Hypothalamus (tissue), 51 donors: ENCODE results near the gene MYO5B.
"Not testable (repeated sequence)": the region's sequence is repeated elsewhere in the genome, so short reads cannot be mapped to it uniquely, and the experiment has no call there.

ENCODE experiments used
- DNase-seq, 51 donors: peaks; one replicate each; lab custom pipeline; 2025; lab: John Stamatoyannopoulos, UW

Gene MYO5B

GRCh38 chr18:49814147-49814499 lies 380.8 kb downstream of the MYO5B start:
- peak in 25 of 51 donors; percentile 38 to 77 (median 61) for DNase-seq

DNA sequence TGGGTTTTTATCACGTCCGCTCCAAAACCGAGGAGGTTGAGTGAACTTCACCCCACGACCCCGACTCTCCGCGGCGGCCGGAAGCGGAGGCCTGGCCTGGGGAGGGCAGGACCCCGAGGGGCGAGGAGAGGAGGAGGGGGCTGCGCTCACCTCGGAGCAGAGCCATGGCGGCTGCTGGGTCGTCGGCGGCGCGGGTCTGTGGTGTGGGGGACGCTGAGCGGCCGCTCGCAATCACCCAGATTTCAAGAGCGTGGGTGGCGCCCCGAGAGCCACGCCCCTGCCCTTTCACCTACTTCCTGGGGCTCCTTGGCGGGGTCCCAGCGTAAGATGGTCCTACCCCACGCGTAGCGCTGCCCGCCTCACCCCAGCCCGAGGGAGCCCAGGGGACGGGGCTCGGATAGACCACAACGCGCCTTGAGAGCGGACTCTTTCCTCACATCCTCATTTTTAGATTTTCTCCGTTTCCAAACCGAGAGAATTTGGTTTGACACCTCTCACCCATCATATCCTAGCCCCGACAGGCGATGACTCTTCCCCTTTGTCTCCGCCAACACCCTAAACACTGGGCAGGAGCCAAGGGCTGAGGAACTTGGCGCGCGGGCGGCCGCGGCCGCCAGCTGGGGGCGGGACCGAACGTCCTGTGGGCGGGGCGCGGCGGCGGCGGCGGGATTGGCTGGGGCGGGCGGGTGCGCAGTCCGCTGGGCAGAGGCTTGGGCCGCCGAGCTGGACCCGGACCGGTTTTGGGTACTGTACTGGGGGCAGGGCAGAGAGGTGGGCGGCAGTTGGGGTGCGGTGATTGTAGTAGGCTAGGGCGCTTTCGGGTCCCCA lies 381.4 kb downstream of the MYO5B start, which contains the start of gene ACAA2:
TSS of gene ACAA2 (minus strand) at position 215 of the 828 bp plus-strand sequence. CDS start at position 166, 49 bp downstream.
- peak; percentile 35 to 93 (median 83) for DNase-seq

GRCh38 chr18:49813069-49813318 lies 382.0 kb downstream of the MYO5B start:
- DNase-seq: peak in 33 of 51 donors; percentile 4 to 69 (median 37)

DNA sequence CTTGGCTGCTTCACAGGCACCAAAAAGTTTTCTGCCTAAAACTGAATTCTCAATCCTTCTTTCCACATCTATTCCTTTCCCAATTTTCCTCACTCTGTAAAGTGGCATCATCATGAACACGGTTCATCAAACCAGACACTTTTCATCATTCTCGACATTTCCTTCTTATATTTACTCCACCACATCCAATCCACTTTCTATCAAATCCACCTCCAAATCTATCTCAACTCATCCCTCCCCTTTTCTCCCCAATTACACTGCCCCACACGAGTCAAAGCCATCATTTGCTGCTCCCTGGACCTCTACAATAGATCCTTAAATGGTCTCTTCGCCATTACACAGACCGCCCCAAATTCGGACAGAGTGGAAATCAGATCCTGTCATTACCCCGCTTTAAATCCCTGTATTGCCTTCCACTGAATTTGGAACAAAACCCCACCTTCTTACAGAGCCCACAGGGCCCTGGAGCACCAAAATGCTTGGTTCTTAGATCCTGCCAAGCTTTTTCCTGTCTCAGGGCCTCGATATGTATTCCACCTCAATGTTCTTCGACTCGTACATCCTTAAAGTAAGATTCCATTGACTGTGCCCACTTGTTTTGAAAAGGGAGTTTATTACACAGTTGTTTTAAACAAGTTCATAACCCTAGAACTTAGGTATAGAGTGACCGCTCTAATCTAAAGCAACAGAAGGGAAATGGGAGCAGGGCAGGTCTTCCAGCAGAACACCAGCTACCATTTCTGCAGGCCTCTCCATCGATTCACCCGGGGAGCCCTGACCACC lies 382.5 kb downstream of the MYO5B start:
- DNase-seq: peak in 2 of 51 donors; percentile 48 to 52

DNA sequence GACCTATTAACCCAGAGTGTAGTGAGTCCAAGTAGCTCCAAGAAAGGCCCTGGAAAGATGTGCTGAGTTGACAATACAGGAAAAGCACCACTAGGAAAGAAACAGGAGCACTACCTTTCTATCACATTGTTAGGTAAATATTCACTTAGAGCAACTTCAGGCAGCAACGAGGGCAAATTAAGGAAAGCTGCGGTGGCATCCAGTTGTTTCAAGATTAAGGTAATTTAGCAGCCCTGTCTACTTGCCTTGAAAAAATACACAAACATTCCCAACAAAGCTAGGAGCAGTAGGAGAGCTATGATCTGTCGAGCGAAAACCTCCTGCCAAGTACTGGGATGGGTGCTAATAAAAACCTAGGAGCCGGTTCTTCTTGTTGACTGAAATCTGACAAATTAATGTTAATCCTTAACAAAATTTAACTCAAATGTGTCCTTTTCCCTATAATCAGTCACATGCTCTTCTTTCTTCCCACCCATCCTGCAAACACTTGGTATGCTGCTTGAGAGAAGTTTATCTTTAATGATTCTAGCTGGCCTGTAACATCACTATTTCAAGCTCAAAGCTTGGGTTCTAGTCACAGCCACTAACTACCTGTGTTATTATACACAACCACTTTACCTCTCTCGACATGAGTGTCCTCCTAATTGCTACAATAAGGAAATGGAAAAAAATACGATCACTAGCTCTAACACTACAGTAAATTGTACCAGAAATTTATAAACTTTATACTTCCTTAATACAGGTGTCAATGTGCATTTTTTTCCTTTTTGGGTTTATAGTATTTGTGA lies 383.6 kb downstream of the MYO5B start:
- no peak for DNase-seq

- DNase-seq: not testable (repeated sequence)
Measured at GRCh38 chr18:49808553-49809191, 386.3 kb downstream of the MYO5B start.

GRCh38 chr18:49804096-49804495 lies 390.9 kb downstream of the MYO5B start:
- DNase-seq: no peak

GRCh38 chr18:49802623-49803022 lies 392.3 kb downstream of the MYO5B start:
- no peak for DNase-seq

GRCh38 chr18:49800491-49800890 lies 394.5 kb downstream of the MYO5B start:
- DNase-seq: not testable (repeated sequence)

DNA sequence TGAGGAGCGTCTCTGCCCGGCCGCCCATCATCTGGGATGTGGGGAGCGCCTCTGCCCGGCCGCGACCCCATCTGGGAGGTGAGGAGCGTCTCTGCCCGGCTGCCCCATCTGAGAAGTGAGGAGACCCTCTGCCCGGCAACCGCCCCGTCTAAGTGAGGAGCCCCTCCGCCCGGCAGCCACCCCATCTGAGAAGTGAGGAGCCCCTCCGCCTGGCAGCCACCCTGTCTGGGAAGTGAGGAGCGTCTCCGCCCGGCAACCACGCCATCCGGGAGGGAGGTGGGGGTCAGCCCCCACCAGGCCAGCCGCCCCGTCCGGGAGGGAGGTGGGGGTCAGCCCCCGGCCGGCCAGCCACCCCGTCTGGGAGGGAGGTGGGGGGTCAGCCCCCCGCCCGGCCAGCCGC lies 395.1 kb downstream of the MYO5B start:
- not testable (repeated sequence) for DNase-seq

- no peak for DNase-seq
Measured at GRCh38 chr18:49798001-49798400, 396.9 kb downstream of the MYO5B start.

DNA sequence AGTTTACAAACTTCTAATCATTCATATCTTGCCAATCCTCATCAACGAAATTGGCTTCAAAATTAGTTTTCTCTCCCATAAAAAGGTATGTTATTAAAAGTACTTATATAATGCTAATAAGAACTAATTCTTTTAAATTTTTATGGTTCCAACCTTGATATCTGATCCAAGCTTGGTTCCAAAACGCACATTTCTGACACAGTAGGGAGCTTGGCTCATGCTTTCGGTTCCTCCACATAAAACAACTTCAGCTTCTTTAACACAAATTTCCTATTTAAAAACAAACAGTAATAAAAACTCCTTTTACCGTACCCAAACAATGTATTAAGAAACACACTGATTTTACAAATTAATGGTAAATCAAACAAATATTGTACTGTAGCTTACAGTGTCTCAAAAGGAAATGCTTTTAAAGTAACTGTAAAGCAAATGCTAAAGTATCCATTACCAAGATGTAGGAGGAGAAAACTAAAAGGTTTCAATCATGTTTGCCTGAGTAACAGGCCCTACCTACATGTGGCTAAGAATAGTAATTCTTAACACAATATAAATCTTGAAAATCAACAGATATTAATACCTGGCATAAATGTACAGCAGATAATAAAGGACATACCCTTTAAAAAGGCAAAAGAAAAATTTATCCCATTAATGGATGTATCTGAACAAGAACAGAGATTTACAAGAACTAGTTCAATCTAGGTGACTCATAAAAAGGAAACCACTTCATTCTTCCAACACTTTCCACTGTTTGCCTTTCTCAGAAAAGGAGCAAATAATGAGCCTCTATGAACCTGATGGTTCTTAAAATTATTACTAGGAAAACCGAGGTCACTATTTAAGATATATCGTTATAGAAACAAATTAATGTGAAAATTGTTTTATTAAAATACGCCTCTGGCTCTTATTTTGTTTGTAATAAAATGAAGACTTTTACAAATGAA lies 399.1 kb downstream of the MYO5B start:
- no peak for DNase-seq

DNA sequence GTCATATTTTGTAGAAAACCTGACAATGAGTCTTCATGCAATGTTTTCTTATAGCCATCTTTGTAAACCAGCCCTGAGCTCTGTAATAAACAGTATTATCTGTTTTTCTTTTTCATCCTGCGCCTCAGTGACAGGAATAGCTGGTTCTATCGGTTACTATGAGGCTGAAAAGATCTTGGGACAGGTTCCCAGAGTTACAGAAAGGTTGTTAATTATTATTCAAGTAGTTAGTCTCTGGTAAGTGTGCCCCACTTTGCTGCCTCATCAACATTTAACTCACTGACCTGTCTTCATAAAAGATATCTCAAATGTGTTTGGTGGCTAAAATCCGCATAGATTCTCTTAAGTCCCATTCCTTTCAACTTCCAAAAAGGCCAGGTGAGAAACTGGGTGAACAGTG lies 400.2 kb downstream of the MYO5B start:
- DNase-seq: no peak

GRCh38 chr18:49789560-49790134 lies 405.3 kb downstream of the MYO5B start:
- not testable (repeated sequence) for DNase-seq

GRCh38 chr18:49788327-49788898 lies 406.5 kb downstream of the MYO5B start:
- DNase-seq: no peak

- DNase-seq: no peak
Measured at GRCh38 chr18:49786019-49786720, 408.8 kb downstream of the MYO5B start.

- no peak for DNase-seq
Measured at GRCh38 chr18:49784427-49785185, 410.3 kb downstream of the MYO5B start.
